Measurements from ENCODE around the gene MPDU1. TPM values are rescaled to one million over a fixed set of nuclear protein-coding genes. Genes with fewer than 3 reads are reported as not detected.

The MPDU1 gene
- total and polyA plus RNA-seq, 2 of the 4 experiments (the other 2 are of a cell fraction) = 135 to 149 TPM

DNA sequence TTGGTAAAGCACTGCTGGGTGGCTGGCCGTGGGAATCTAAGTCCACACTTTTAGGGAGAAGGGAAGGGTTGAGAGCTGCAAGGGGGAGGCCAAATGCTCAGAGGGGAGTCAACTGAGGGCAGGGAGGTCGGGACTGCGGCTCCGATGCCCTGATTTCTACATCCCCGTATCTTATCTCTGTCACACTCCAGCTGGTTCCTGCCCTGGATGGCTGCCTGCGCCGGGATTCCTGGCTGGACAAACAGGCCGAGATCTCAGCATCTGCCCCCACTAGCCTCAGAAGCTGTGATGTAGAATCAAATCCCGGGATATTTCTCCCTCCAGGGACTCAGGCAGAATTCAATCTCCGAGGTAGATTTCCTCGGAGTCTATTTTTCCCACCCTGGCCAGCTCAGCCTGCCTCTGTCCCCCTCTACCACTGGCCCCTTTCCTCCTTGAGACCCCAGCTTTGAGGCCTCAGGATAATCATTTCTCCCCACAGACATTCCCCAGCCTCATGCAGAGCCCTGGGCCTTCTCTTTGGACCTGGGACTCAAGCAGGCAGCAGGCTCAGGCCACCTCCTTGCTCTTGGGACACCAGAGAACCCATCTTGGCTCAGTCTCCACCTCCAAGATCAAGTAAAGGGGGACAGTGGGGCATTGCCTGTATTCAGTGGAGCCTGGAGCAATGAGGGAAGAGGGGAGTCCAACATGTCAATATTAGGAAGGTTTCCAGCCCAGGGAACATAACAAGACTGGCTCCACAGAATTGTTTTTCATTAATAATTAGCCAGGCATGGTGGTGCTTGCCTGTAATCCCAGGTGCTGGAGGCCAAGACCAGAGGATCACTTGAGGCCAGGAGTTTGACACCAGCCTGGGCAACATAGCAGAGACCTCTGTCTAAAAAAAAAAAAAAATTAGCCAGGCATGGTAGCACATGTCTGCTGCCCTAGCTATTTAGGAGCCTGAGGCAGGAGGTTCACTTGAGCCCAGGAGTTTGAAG lies 48.0 kb downstream of the MPDU1 start:
- CTCF ChIA-PET = interaction anchor here (0.9 to 5.3 kb wide), 4 partner anchors 10 to 75 kb away, joined by 3 to 27 read pairs (median 4); partner anchors contain the start of genes TP53 and WRAP53
- Histone ChIP-seq H3K23ac (ENCODE audit: low read depth, low read length) (no peak overlapping the region), H3K36me3 (ENCODE audit: control insufficient read depth, insufficient read depth, low read length) (no peaks in the 10 kb centered on the region), H3K4me2 (ENCODE audit: low read depth, low read length) (no peak overlapping the region), H3K79me1 (ENCODE audit: low read depth in 1 of 2, low read length in 2 of 2) (peaks cover 5% of the 10 kb centered on the region in 2 experiments; a peak in 3 of 4 replicates), H2AFZ (replicated peaks; ENCODE audit: low read length, poor library complexity) (peak overlapping the region; percentile 69), H3K27ac (ENCODE audit: insufficient read depth, low read length) (no peak overlapping the region), H3K4ac (ENCODE audit: low read depth, low read length) (no peak overlapping the region), H4K91ac (ENCODE audit: insufficient read depth, low read depth, low read length) (no peak overlapping the region), H3K9me1 (ENCODE audit: insufficient read depth, low read length) (no peaks in the 10 kb centered on the region), H2BK5ac (ENCODE audit: low read depth, low read length, poor library complexity, severe bottlenecking) (no peak overlapping the region), H3K9ac (ENCODE audit: low read depth, low read length) (no peak overlapping the region), H3K9me3 (ENCODE audit: control insufficient read depth, insufficient read depth, low read length) (no peaks in the 10 kb centered on the region), H3K4me1 (ENCODE audit: control insufficient read depth, insufficient read depth, low read length) (0 out of 2 replicates have a peak, but pooled peaks cover 1% of the 10 kb centered on the region), H2BK20ac (ENCODE audit: low read depth, low read length) (no peak overlapping the region), H3K27me3 (ENCODE audit: control insufficient read depth, insufficient read depth, low read length) (peaks cover 4% of the 10 kb centered on the region; the same call in 1 of the 2 replicates), H4K5ac (ENCODE audit: low read depth, low read length) (no peak overlapping the region), H2AK5ac (ENCODE audit: low read depth, low read length) (no peak overlapping the region), H4K8ac (ENCODE audit: low read depth in 2 of 2, low read length in 2 of 2) (no peak overlapping the region), H3K18ac (ENCODE audit: low read depth, low read length) (no peak overlapping the region), H2BK15ac (ENCODE audit: low read depth, low read length) (no peak overlapping the region), H4K20me1 (ENCODE audit: insufficient read depth, low read length) (no peaks in the 10 kb centered on the region), H3K14ac (replicated peaks; ENCODE audit: low read depth, low read length) (no peak overlapping the region), H3K4me3 (ENCODE audit: insufficient read depth, low read depth, low read length) (no peak overlapping the region), H2AK9ac (replicated peaks; ENCODE audit: low read depth, low read length, poor library complexity) (peak overlapping the region; percentile 19), H2BK120ac (ENCODE audit: low read depth, low read length) (no peak overlapping the region), H3K56ac (ENCODE audit: extremely low read depth, insufficient read depth, low read length) (no peak overlapping the region)
- dilution Hi-C loops (cut with HindIII; ENCODE audit: low sequenced_read_pairs, unreplicated experiment) (no loop called here), in situ Hi-C loops (cut with MboI; ENCODE audit: low sequenced_read_pairs) (no loop called here), intact Hi-C loops (cut with micrococcal nuclease) (no loop called here)
- WGBS, 2 experiments (ENCODE audit: extremely low coverage in 2 of 2, insufficient read length in 1 of 2) = 40% methylated on average over 3 of the region's 11 CpGs; no CpG with 5 or more reads in 1 of the 2 experiments
- BruUV-seq (replicated peaks) = no TSS peak
- DNase-seq (no peak), ATAC-seq (ENCODE audit: low read depth) (no peak)
- TF ChIP-seq, protein P1, sequence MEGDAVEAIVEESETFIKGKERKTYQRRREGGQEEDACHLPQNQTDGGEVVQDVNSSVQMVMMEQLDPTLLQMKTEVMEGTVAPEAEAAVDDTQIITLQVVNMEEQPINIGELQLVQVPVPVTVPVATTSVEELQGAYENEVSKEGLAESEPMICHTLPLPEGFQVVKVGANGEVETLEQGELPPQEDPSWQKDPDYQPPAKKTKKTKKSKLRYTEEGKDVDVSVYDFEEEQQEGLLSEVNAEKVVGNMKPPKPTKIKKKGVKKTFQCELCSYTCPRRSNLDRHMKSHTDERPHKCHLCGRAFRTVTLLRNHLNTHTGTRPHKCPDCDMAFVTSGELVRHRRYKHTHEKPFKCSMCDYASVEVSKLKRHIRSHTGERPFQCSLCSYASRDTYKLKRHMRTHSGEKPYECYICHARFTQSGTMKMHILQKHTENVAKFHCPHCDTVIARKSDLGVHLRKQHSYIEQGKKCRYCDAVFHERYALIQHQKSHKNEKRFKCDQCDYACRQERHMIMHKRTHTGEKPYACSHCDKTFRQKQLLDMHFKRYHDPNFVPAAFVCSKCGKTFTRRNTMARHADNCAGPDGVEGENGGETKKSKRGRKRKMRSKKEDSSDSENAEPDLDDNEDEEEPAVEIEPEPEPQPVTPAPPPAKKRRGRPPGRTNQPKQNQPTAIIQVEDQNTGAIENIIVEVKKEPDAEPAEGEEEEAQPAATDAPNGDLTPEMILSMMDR (conservative IDR thresholded peaks at IDR 0.05; ENCODE audit: low read depth, low read length) = no peak
- TF ChIP-seq FOS (IDR thresholded peaks at IDR 0.05; ENCODE audit: low read depth, low read length) (no peak), RFX5 (IDR thresholded peaks at IDR 0.05; ENCODE audit: low read depth, low read length) (no peak), RAD21 (IDR thresholded peaks at IDR 0.05; ENCODE audit: low read length) (no peak), MAFK (IDR thresholded peaks at IDR 0.05; ENCODE audit: low read depth, low read length) (no peak), CEBPB (IDR thresholded peaks at IDR 0.05; ENCODE audit: low read depth, low read length) (no peak), NFE2L2 (IDR thresholded peaks at IDR 0.05; ENCODE audit: low read depth, low read length) (no peak), SMC3 (IDR thresholded peaks at IDR 0.05; ENCODE audit: low read depth, low read length) (no peak), MXI1 (IDR thresholded peaks at IDR 0.05; ENCODE audit: borderline replicate concordance, low read depth, low read length) (no peak), POLR2A (IDR thresholded peaks at IDR 0.05; ENCODE audit: low read depth, low read length) (no peak), MAZ (IDR thresholded peaks at IDR 0.05; ENCODE audit: borderline replicate concordance, low read depth, low read length) (no peak)
- TF ChIP-seq, protein P2, sequence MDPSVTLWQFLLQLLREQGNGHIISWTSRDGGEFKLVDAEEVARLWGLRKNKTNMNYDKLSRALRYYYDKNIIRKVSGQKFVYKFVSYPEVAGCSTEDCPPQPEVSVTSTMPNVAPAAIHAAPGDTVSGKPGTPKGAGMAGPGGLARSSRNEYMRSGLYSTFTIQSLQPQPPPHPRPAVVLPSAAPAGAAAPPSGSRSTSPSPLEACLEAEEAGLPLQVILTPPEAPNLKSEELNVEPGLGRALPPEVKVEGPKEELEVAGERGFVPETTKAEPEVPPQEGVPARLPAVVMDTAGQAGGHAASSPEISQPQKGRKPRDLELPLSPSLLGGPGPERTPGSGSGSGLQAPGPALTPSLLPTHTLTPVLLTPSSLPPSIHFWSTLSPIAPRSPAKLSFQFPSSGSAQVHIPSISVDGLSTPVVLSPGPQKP (IDR thresholded peaks at IDR 0.05; ENCODE audit: borderline replicate concordance, low read depth, low read length) = no peak
- TF ChIP-seq, protein P3, sequence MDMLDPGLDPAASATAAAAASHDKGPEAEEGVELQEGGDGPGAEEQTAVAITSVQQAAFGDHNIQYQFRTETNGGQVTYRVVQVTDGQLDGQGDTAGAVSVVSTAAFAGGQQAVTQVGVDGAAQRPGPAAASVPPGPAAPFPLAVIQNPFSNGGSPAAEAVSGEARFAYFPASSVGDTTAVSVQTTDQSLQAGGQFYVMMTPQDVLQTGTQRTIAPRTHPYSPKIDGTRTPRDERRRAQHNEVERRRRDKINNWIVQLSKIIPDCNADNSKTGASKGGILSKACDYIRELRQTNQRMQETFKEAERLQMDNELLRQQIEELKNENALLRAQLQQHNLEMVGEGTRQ (IDR thresholded peaks at IDR 0.05; ENCODE audit: low read depth, low read length) = no peak
- POLR2A ChIA-PET (ENCODE audit: unreplicated experiment) = no interaction called here

All from IMR-90 (cell line).